Left renal cortex interstitium (tissue), 4 donors: Measurements from ENCODE around the gene ZBTB20. TPM values are rescaled to one million over a fixed set of nuclear protein-coding genes. Genes with fewer than 3 reads are reported as not detected.

Experiments used
- DNase-seq, 4 donors: peaks; one replicate each; pipeline ENCODE4 v3.0.0-alpha.2; 2013; ENCODE audit warnings: low read depth in 4 of 4, low spot score in 2 of 4, missing footprints in 1 of 4
- polyA plus RNA-seq, 4 donors: library from polyadenylated mRNA; unstranded; fragments of 120-200 nt; gene quantifications; one replicate each; pipeline ENCODE4 v1.2.1, GENCODE V29; 2013; ENCODE audit not compliant: insufficient read length in 4 of 4

ZBTB20 gene
- polyA plus RNA-seq, 4 donors = 4.5 to 6.5 (median 5.8) TPM

DNA sequence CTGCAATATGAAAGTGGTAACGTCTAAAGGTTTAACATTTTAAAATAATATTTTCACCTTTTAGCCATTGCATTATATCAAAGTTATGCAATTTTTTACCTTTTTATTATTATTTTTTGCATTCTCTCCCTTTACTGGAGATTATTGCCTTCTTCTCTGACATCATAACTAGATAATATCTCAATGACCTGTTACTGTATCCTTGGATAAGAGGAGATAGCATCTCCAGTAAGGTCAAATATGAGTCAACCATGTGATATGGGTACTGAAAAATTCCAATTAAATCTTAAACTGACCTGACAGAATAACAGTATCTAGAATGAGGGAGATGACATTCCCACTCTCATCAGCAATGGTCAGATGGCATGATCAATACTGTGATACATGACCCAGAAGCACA is 108.3 kb downstream of the ZBTB20 start:
- DNase-seq = no peak

DNA sequence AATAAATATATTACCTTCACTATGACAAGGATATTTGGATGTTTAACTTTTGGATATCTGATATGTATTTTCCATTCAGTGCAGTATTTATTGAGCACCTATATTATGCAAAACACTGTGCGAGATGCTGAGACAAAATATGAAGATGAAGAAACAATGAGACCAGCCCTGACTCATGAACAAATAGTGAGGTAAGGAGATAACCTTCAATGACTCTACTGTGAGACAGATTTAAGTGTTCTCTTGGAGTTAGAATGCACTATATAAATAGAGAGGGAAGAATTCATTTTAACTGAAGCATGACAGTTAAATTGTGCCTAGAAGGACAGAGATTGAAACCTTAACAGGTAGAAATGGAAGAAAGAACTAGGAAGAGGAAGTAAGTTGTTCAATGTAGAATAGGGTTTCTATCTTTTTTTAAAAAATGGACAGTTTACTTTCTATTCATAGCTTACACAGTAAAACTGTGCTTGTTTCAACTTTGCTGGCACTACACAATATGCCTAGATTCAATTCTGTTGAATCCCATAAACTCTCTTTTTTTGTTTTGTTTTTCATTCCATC is 124.2 kb downstream of the ZBTB20 start:
- no peak for DNase-seq

DNA sequence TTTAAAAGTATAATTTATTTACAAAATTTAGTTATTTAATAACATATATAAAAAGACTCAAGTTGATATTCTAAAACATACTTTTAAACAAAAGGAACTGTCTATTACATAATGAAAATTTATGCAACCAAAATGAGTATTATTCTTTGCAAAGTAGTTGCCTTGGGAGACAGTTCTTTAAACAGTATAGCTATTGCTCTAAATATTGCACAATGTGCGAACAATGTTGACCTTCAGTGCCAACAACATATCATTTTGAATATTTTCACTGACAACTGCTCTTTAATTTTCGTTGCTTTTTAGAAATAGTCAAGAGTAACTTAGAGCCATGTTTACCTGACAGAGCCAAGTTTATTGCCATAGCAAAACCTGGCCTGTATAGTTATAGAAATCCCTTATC is 124.9 kb downstream of the ZBTB20 start:
- DNase-seq = no peak

DNA sequence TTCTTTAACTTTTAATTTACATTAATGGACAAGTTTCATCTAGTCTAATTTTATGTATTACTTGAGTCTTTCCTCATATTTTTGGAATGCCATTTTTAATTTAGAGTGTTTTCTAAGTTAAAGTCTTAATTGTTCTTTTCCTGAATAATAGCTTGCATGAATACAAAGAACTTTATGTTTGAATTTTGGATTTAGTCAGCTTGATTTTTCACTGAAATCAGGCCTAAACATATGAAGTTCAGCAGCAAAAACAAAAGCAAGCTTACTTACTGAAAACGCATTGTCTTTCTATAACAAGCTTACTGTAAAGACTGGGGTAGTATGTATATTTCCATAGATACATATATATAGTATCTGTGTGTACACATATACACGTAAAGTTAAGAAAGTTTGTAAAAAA is 126.0 kb downstream of the ZBTB20 start:
- DNase-seq = no peak

DNA sequence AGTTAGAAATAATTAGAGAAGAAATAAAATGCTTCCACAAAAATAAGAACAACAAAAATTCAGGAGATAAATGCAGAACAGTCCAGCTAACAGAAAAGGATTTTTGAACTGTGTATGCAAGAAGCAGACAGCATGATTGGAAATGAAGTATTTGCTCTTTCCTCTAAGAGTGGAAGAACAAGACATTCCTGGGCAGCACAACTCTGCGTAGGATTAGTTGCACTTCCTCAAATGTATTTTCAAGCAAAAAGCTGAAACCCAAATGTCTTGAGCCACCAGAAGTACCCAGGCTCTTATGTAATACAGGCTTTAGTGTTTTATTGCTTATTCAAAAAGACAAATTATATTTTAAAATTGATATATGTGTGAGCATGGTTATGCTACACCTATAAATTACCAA is 127.2 kb downstream of the ZBTB20 start:
- DNase-seq = no peak

DNA sequence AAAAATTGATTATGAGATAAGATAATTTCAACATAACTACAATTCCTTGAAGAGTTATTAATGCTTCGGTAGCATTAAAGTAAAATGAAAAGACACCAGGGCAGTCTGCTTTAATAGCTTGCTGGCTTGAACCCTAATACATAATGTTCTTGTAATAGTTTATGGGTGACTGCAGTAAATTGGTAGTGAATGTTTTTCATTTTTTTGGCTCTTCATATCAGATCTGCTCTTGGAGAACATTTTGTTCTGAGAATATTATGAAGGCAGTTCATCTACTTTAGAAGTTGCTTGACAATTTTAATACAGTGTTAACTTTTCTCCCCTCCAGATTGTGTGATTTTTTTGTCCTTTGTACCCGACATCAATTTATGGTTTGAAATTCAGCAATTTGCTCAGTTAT is 128.4 kb downstream of the ZBTB20 start:
- no peak for DNase-seq

DNA sequence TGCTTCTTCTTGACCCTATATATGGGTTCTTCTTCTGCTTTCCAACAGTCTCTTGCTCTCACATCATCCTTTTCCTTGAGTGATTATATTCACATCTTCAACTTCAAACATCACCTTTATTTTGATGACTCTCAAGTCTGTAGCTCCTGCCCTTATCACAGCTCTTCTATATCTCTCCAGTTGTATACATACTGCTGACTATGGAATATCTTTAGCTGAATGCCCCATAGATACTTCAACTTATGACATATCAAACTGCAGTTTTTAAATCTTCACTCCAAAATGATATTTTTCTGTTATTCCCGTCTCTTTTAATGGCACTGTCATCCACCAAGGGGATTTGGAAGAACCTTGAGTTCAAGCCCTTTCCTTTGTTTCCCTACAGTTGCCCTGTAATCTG is 139.1 kb downstream of the ZBTB20 start:
- no peak for DNase-seq

DNA sequence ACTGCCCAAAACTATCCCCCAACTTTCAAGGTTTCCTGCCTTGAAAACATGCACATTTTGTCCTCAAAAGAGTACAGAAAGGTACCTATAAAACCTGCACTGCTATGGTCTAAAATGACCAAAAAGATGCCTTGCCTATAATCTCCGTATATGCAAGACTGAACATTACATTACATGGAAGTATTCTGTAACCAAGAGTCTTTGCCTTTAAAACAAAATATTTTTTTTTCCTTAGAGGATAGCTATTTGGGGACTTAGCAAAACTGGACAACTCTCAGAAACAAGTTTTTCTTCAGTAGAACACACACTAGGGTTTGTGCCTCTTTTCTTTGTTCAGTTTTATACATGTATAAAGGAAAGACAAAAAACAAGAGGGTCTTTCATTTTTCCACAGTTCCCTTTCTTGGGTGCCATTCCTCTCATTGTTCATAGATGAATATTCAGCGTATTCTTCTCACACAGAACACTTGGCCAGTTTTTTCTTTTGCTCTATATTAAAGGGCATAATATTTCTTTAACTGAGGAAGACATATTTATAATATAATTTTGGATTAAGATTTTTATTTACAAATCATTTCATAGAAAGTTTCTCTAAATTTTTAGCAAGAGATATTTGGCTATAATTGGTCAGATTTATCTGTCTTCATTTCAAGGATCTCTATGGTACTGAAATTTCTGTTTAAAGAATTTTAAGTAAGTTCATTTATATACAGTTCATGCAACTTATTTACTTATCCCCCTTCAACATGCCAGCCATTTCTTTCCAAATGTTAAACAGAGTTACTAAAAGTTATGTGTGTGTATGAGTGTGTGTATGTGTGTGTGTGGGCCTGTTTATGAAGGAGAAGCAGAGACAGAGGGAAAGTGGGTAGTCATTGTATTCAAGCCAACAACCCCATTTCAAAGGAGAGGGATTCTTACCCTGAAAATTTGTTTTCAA is 142.6 kb downstream of the ZBTB20 start:
- DNase-seq = no peak

DNA sequence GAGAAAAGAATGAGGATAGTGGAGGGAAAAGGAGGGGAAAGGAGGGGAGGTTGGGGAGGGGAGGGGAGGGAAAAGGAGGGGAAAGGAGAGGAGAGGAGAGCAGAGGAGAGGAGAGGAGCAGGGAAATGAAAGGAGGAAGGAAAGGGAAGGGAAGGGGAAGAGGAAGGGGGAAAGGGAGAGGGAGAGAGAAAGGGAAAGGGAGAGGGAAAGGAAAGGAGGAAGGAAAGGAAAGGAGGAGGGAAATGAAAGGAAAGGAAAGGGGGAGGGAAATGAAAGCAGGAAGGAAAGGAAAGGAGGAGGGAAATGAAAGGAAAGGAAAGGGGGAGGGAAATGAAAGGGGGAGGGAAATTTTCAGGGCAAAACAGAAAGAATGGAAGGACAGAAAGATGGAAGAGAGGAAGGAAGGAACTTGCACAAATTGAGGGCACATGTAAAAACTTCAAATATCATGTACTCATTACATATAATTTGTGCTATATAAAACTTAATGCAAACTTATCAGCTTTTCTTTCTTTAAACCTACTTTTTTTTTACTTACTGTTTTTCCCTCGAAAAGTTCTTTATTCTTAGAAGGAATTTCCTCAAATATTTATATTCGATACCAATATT is 148.0 kb downstream of the ZBTB20 start:
- no peak for DNase-seq

DNA sequence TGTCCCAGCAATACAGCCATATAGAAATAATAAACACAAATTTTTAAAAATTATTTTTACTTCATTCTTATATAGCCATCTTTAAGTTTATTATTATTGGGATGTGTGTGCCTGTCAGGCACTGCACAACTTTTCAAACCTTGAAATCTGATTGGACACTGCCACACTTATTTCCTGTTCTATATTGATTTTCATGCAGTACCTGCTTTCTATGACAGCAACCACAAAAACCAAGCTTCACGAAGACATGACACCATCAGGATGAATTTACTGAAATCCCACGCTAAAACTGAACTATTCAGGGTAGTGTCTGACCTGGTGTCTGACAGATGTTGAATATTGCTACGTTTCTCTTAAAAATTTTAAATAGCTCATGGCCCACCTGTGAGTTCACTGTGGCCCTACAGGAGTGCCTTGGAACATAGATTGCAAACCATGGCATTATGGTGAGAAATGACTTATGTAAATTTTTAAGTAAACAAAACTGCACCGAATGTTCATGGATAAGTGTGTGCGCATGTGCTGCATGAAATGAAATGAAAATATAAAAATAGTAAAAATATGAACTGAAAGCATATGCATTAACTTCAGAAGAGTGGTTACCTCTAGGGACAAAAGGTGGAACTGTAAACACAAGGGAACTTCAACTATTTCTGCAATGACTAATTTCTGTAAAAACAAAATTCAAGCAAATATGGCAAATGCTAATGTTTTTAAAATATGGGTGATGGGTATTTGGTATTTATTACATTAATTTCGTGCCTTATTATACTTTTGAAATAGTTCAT is 152.3 kb downstream of the ZBTB20 start:
- no peak for DNase-seq

DNA sequence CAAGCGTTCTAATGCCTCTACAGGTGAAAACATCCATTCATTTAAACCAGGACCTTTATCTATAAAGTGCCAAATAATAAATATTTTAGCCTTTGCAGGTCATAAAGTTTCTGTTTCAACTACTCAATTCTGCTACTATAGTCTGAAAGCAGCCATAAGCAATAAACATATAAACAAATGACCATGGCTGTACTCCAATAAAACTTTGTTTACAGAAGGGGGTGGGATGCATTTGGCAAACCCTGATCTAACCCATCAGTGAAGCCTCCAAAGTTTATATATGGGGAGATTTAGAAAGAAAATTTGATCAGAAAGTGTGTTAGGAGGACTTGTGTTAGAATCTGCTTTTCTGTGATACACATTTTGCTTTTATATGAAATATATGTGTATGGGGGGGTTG is 161.3 kb downstream of the ZBTB20 start:
- DNase-seq = no peak

DNA sequence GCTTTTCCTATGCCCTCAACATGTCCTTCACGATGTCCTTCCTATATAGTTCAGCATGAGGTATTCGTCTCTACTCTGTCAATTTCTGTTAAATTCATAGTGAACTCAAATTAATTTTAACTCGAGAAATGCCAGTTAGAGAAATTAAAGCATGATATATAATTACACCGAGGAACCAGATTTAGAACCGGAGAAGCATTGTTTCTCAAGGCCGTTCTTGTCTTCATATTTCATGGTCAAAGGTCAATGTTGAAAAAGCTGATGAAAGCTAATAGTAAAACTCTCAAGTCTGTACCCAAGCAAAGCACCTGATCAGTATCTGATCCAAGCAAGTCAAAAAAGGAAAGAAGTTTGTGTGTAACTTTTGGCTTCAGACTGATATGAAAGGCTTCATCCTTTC is 163.8 kb downstream of the ZBTB20 start:
- DNase-seq = no peak

DNA sequence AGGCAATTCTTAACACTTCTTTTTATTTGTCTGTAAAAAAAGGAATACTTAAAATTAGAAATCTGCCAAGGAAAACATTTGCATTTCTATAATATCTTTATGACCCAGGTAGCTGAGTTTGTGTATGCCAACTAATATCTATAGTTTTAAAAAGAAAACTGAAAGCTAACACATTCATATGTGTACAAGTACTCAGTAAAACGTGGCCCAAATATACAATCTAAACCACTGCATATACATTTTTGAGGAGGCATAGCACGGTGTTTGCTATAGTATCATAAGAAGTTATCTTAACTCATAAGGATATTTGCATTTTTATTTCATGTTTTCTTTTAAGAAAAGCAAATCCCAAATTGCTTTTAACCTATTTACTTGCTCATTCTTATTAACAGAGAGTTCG is 172.7 kb downstream of the ZBTB20 start:
- DNase-seq = no peak

DNA sequence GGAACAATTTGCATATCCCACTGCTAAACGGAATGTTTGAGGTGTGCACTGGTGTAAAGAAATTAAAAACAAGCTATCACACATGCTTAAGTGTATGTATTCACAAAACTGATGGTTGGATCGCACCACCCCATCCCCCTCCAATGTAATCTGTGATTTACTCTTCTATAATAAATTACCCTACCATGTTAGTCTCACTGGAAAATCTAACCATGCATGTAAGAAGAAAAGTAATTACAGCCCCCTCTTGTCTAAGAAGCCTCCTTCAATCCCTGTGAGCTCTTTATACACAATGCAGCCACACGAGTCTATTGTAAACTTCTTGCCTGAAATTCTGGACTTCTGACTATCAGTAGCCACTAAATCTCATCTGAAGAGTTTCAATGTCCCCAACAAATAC is 173.6 kb downstream of the ZBTB20 start:
- no peak for DNase-seq

DNA sequence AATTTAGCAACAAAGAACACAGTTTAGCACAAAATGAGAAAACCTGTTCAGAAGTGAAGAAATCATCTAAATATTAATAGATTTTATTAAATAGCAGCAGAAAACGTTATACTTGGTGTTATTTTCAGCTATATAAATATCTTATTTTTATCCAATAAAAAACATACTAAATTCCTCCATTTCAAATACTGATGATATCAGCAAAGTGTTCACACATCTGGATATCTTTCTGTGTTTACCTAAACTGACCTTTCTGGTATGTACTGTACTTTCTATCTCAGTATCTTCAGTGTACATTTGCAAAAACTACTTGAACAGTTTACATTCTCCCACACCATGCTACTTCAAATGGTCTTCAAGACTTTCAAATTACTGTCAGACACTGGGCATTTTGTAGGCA is 179.9 kb downstream of the ZBTB20 start:
- DNase-seq = no peak

DNA sequence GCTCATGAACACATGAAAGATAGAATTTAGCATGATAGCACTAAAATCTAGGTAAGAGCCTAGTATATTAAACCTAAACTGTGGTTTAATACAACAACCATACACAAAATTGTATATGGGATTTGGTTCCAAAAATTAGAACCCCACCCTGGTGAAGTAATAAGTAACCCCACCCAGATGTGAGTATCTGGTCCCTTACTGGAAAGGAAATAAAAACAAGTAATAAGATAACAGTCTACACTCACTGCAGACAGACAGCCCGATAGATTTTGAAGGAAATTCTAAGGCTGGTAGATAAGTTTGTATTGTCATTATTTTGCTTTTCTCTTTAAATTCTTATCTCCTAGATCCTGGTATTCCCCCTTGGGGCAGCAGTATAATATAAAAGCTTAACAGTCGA is 184.9 kb downstream of the ZBTB20 start:
- DNase-seq = no peak

DNA sequence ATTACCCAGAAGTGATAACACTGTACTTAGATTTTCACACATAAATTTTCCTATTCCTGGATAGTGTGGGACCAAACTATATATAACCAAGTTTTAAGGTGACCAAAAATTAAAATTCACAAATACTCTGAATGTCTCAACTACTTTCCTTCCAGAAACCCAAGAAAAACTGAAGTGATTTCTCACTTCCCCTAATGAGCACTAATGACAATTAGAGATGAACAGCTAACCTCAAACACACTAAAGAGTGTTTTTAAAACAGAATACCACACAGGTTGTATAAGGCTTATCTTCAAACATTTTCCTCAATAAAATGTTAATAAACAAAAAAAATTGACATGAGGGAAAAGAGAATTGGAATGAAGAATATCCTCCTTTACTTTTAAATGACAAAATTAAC is 188.2 kb downstream of the ZBTB20 start:
- no peak for DNase-seq

DNA sequence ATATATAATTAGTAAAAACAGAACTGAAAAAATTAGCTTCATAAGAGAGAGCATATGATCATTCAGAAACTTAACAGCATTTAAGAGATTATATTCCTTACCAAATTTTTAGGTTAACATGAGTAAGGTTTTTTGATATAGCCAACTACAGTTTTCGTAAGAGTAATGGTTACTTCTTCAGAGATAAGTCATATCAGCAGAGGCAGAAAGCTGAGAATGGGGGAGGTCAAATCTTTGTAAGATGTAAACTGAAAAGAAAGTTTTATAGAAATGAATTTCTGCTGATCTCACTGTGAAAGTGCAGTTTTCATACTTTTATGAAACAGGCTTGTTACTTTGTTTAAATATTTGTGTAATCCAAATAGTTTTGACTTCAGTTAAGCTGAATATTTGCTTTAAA is 193.3 kb downstream of the ZBTB20 start:
- no peak for DNase-seq

DNA sequence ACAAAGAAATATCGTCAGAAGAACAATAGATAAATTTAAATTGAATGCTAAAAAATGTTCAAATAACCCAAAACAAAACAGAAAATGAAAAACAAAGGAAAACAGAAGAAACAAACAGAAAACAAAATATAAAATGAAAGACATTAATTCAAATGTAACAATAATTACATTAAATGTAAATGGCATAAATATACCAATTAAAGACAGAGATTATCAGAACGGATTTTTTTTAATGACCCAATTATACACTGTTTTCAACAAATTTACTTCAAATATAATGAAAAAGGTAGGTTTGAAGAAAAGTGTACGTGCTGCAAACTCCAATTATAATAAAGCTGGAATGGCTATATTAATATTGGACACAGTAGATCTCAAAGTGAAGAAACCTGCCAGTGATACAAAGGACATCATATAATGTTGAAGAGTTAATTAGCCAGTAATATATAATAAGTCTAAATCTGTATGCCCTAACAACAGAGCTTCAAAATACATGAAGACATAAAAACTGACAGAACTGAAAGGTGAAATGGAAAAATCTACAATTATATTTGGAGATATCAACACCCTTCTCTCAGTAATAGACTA is 193.8 kb downstream of the ZBTB20 start:
- DNase-seq = no peak

DNA sequence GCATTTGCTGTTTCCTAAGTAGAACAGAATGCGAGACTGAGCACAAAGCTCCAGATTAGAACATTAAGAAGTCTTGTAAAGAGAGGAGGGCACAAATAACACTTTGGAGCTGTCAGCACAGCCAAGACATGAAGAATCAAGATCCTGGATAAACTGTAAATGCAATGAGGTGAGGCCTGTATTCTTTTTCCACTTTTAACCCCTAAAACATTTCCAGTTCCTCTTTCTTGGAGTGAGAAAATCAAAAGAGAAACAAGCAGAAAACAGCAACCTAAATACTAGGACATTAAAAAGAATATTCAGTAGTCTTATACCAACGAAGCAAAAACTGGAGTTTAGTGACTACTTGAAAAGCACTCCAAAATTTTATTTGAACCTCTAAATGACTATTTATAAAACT is 204.3 kb downstream of the ZBTB20 start:
- DNase-seq = no peak
